ENCODE results near the gene CXCL1.

The CXCL1 gene

GRCh38 chr4:73919691-73920090, 50.5 kb downstream of the CXCL1 start:
- DNase-seq, result peak; percentile 81
